GM12878 (cell line): ENCODE results near the gene GMIP. TPM values are rescaled to one million over a fixed set of nuclear protein-coding genes. Genes with fewer than 3 reads are reported as not detected.

Source experiments
- ATAC-seq: fragments of 200-7000 bp; cut with Tn5 transposase; 3 replicates; pipeline ENCODE4 v1.9.1; 2020; ENCODE audit warnings: mild to moderate bottlenecking, moderate library complexity
- Bru-seq: library from RNA; stranded (reverse); fragments of 400-500 nt; gene quantifications from one replicate; lab custom pipeline; 2021; lab: Mats Ljungman, UMichigan
- BruChase-seq, 2 experiments: library from RNA; stranded (reverse); fragments of 400-500 nt; gene quantifications; one replicate each; lab custom pipeline; 2021; lab: Mats Ljungman, UMichigan
- BruUV-seq: library from RNA; stranded (reverse); fragments of 400-500 nt; replicated peaks from 2 replicates; lab custom pipeline; 2021; lab: Mats Ljungman, UMichigan
- CTCF ChIA-PET: fragments of 300-600 bp; sonication (Branson Sonifier 250); formaldehyde crosslinking; extraction: SDS; loops from one replicate; lab custom pipeline; 2021; ENCODE audit warnings: inconsistent platforms; lab: Yijun Ruan, JAX
- POLR2A ChIA-PET: fragments of 350-600 bp; formaldehyde crosslinking; extraction: SDS; loops from one replicate; lab custom pipeline; 2021; ENCODE audit warnings: inconsistent platforms; lab: Charles Lee
- RAD21 ChIA-PET: fragments of 300-600 bp; sonication (Branson Sonifier 250); formaldehyde crosslinking; loops from one replicate; lab custom pipeline; 2023; ENCODE audit warnings: antibody characterized with exemption; ENCODE audit not compliant: unreplicated experiment; lab: Charles Lee
- SMC1A ChIA-PET: fragments of 300-600 bp; sonication (Branson Sonifier 250); formaldehyde crosslinking; loops from one replicate; lab custom pipeline; 2023; ENCODE audit not compliant: unreplicated experiment, uncharacterized antibody; lab: Charles Lee
- DNase-seq: peaks from one replicate; pipeline ENCODE4 v3.0.0-alpha.2; 2011; ENCODE audit warnings: low read depth, low spot score
- FAIRE-seq: peaks from 3 replicates; lab custom pipeline; 2011; peaks lifted over from hg19 to GRCh38; lab: Jason Lieb, UNC
- H2AFZ ChIP-seq: 2 replicates; pipeline ENCODE4 v1.6.0; 2011; ENCODE audit warnings: low read depth, low read length, control low read depth; ENCODE audit not compliant: control insufficient read depth
- H3K27ac ChIP-seq: 2 replicates; pipeline ENCODE4 v1.5.1; 2011; ENCODE audit warnings: control low read depth; ENCODE audit not compliant: control insufficient read depth, insufficient read depth
- H3K27me3 ChIP-seq, 2 experiments: replicated peaks in 1 of 2; 2 replicates each; pipeline versions ENCODE4 v1.6.0 to v1.6.1; 2011; ENCODE audit warnings: low read length in 1 of 2; ENCODE audit not compliant: control insufficient read depth in 2 of 2, insufficient read depth in 2 of 2
- H3K36me3 ChIP-seq, 2 experiments: 2 replicates each; pipeline ENCODE4 v1.5.1; 2011; ENCODE audit warnings: low read length in 1 of 2; ENCODE audit not compliant: control insufficient read depth in 2 of 2, insufficient read depth in 2 of 2
- H3K4me1 ChIP-seq: 2 replicates; pipeline ENCODE4 v1.6.1; 2011; ENCODE audit warnings: mild to moderate bottlenecking, low read length, moderate library complexity, mixed read lengths; ENCODE audit not compliant: control insufficient read depth, insufficient read depth
- H3K4me2 ChIP-seq: 2 replicates; pipeline ENCODE4 v1.6.0; 2011; ENCODE audit warnings: control low read depth; ENCODE audit not compliant: control insufficient read depth, insufficient read depth
- H3K4me3 ChIP-seq: fragments of 200-600 bp; sonication (generic); 2 replicates; pipeline ENCODE4 v1.5.1; 2016
- H3K79me2 ChIP-seq: 2 replicates; pipeline ENCODE4 v1.6.0; 2011; ENCODE audit warnings: low read length; ENCODE audit not compliant: control insufficient read depth, insufficient read depth
- H3K9ac ChIP-seq: 2 replicates; pipeline ENCODE4 v1.8.0; 2011; ENCODE audit warnings: low read length, control low read depth, mixed read lengths; ENCODE audit not compliant: control insufficient read depth, insufficient read depth
- H3K9me3 ChIP-seq: replicated peaks from 3 replicates; pipeline ENCODE4 v1.5.1; 2011; ENCODE audit warnings: mild to moderate bottlenecking, low read length; ENCODE audit not compliant: control insufficient read depth, insufficient read depth
- H4K20me1 ChIP-seq: 2 replicates; pipeline ENCODE4 v1.6.0; 2011; ENCODE audit not compliant: control insufficient read depth, insufficient read depth
- CTCF ChIP-seq, 3 experiments: IDR thresholded peaks in 2 of 3; conservative IDR thresholded peaks in 1 of 3; 2 replicates each; pipeline ENCODE4 v1.5.1; 2011; ENCODE audit warnings: low read depth in 3 of 3, low read length in 3 of 3, mild to moderate bottlenecking in 3 of 3, control low read depth in 2 of 3, moderate library complexity in 2 of 3, inconsistent platforms in 1 of 3, mixed read lengths in 1 of 3; ENCODE audit not compliant: control insufficient read depth in 2 of 3, insufficient read depth in 1 of 3; ENCODE audit errors: extremely low read depth in 1 of 3
- EGR1 ChIP-seq, 2 experiments: IDR thresholded peaks; 1 replicate in 1 of 2; 2 replicates in 1 of 2; pipeline ENCODE4 v1.6.1; 2011 to 2012; ENCODE audit warnings: low read depth in 2 of 2, low read length in 2 of 2, borderline replicate concordance in 1 of 2, mild to moderate bottlenecking in 1 of 2, moderate library complexity in 1 of 2
- IKZF1 ChIP-seq: fragments of 450-650 bp; conservative IDR thresholded peaks from 2 replicates; pipeline ENCODE4 v1.6.1; 2017; ENCODE audit warnings: antibody characterized with exemption, mild to moderate bottlenecking
- MEF2B ChIP-seq: fragments of 450-650 bp; IDR thresholded peaks from 2 replicates; pipeline ENCODE4 v1.6.1; 2018; ENCODE audit warnings: mild to moderate bottlenecking, moderate library complexity; ENCODE audit not compliant: partially characterized antibody, poor library complexity, severe bottlenecking
- RELA ChIP-seq: fragments of 450-650 bp; IDR thresholded peaks from 2 replicates; pipeline ENCODE4 v1.8.0; 2014; ENCODE audit warnings: borderline replicate concordance; ENCODE audit not compliant: partially characterized antibody
- TBL1XR1 ChIP-seq: IDR thresholded peaks from 2 replicates; pipeline ENCODE4 v1.6.1; 2012; ENCODE audit warnings: low read depth, low read length, improper control_type of control experiment
- WGBS: methylation state at CpG from one replicate; pipeline ENCODE4 v1.1.6; 2016; ENCODE audit warnings: low lambda C conversion rate; ENCODE audit not compliant: insufficient replicate concordance, insufficient coverage; ENCODE audit errors: missing lambda C conversion rate; 5-methylcytosine and 5-hydroxymethylcytosine counted together
- in situ Hi-C: fragments of 300-500 bp; cut with MboI; formaldehyde crosslinking; loops from 9 replicates; pipeline ENCODE4 v1.14.3; 2018; ENCODE audit warnings: mixed read lengths
- intact Hi-C: fragments of 100-400 bp; cut with micrococcal nuclease; formaldehyde crosslinking; loops from one replicate; pipeline ENCODE4 v1.14.2; 2022; ENCODE audit not compliant: unreplicated experiment
- long read RNA-seq, 2 experiments: library from polyadenylated mRNA; unstranded; transcript quantifications; one replicate each; pipeline ENCODE4 v2.0.0, GENCODE V29; 2019 to 2020
- polyA minus RNA-seq, 3 experiments: library from RNA; depleted of rRNA, polyadenylated mRNA; stranded (reverse); fragments of >200 nt; gene quantifications; 2 replicates each; pipeline ENCODE4 v1.2.3, GENCODE V29; 2011
- polyA plus RNA-seq, 11 experiments: library from polyadenylated mRNA; depleted of rRNA in 4 of 11; unstranded in 6 of 11; stranded (reverse) in 5 of 11; fragments of >200 nt; fragmentation: Nextera tagmentation in 4 of 11; fragmentation: Illumina TruSeq in 1 of 11; extraction: Ambion mirVana in 4 of 11; extraction: Trizol in 1 of 11; gene quantifications; 1 replicate in 1 of 11; 2 replicates in 10 of 11; pipeline versions ENCODE4 v1.2.1 to v1.2.3, GENCODE V29; 2011 to 2016; ENCODE audit warnings: inconsistent platforms in 2 of 11, missing spikeins in 2 of 11, low read depth in 1 of 11
- total RNA-seq, 4 experiments: library from RNA; depleted of rRNA in 3 of 4; stranded (reverse); fragments of >200 nt in 3 of 4; fragmentation: Illumina TruSeq in 1 of 4; extraction: Trizol in 1 of 4; gene quantifications; 2 replicates each; pipeline versions ENCODE4 v1.2.1 to v1.2.3, GENCODE V29; 2013 to 2021
- TF ChIP-seq, protein P1 (sequence below): IDR thresholded peaks from 2 replicates; pipeline ENCODE4 v1.6.1; 2012; ENCODE audit warnings: low read depth, low read length, improper control_type of control experiment
- TF ChIP-seq, protein P2 (sequence below): IDR thresholded peaks from 2 replicates; pipeline ENCODE4 v1.6.1; 2011; ENCODE audit warnings: borderline replicate concordance, low read depth, mild to moderate bottlenecking, moderate library complexity, low read length; ENCODE audit not compliant: insufficient read depth, poor library complexity, severe bottlenecking

The GMIP gene
- total RNA-seq (2013; cell fraction: nucleolus; rRNA removed): 61.6 and 65.3 TPM in 2 replicates
- total RNA-seq (2014; rRNA removed) (35.1 and 39.6 TPM in 2 replicates), total RNA-seq (2014; rRNA removed; fragmentation: Illumina TruSeq; extraction: Trizol) (10.9 and 11.9 TPM in 2 replicates), total RNA-seq (2021) (58.4 and 63.5 TPM in 2 replicates), polyA plus RNA-seq (2011; rRNA removed) (6.0 and 10.0 TPM in 2 replicates), polyA plus RNA-seq (2014; fragmentation: Illumina TruSeq; extraction: Trizol) (16.3 and 20.0 TPM in 2 replicates), polyA plus RNA-seq (2014; fragmentation: Nextera tagmentation; extraction: Ambion mirVana) (1 to 10 TPM; 1.5 to 2.8 TPM), polyA plus RNA-seq (2014; rRNA removed) (32.9 and 39.9 TPM in 2 replicates), polyA plus RNA-seq (2016; fragmentation: Nextera tagmentation; extraction: Ambion mirVana) (10 to 100 TPM; 24.7 to 30.9 TPM), polyA minus RNA-seq (2011; rRNA and poly(A)+ RNA removed) (17.5 and 19.3 TPM in 2 replicates), Bru-seq, nascent RNA (percentile 83 among the genes with signal in this experiment), BruChase-seq, experiment 1, labeled RNA remaining after a 6-hour chase (percentile 89 among the genes with signal in this experiment), BruChase-seq, experiment 2, labeled RNA remaining after a 2-hour chase (percentile 80 among the genes with signal in this experiment)
- polyA plus RNA-seq (2011; ENCODE audit: low read depth): 16.4 TPM
- 14.1 and 15.4 TPM in 2 replicates for polyA plus RNA-seq (2011; cell fraction: cytosol; rRNA removed)
- 72.6 and 88.7 TPM in 2 replicates for polyA plus RNA-seq (2011; cell fraction: nucleus; rRNA removed)
- 43.1 and 45.9 TPM in 2 replicates for polyA plus RNA-seq (2012)
- polyA minus RNA-seq (2011; cell fraction: cytosol; rRNA and poly(A)+ RNA removed): 14.8 and 15.9 TPM in 2 replicates
- 14.1 and 26.4 TPM in 2 replicates for polyA minus RNA-seq (2011; cell fraction: nucleus; rRNA and poly(A)+ RNA removed)
- long read RNA-seq, experiment 1, partial matches to known transcripts: 1 of 7 reads
- long read RNA-seq, experiment 1, other reads (novel, unspliced or antisense): 5 of 7 reads
- long read RNA-seq, experiment 2, partial matches to known transcripts: 1 of 2 reads
- long read RNA-seq, experiment 2, other reads (novel, unspliced or antisense): 1 of 2 reads

DNA sequence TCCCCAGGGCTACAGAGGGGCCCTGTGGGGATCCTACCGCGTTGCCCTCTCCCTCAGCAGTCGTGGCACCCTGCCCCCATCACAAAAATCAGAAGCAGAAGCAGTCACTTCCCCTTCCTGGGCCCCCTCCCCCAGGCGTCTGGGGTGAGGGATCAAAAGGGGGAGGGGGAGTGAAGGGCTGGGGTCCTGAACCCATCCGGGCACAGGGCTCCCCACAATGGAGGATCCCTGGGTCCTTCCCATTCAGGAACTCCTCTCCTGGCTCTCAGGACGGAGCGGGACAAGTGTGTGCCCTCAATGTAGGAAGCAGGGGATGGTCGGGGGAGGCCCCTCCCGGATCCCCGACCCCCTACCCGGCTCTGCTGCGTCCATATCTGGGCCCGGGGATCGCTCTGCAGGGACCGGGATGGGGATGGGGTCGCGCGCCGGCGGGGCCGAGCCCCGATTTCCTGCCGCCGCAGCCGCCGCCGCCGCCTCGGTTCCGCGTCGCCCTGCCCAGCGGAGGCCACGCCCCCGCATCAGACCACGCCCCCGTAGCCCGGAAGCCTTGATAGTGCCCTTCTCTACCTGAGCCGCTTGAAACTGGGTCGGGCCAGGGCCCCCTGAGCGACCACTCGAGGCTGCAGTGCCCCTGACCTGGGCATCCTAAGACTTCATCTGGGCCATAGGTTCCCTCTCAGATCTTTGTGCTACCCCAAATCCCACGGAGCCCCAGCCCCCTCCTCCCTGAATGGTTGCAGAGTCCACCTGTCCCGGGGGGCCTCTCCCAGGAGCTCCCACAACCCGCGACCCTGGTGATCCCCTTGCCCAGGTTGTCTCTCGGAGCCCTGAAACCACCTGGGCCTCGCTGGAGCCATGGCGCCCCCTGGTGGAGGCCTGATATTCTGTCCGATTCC is at the start of gene GMIP:
TSS of gene GMIP (minus strand) at position 500 of the 896 bp plus-strand sequence. CDS start at position 372, 128 bp downstream.
- no peaks in the 10 kb centered on the region; the same call in 1 of the 2 replicates for H4K20me1 ChIP-seq
- SMC1A ChIA-PET: interaction anchor here (0.8 to 2.7 kb wide), 5 partner anchors 17 to 111 kb away, joined by 3 to 21 read pairs (median 3); no protein-coding TSS in a partner anchor
- TF ChIP-seq CTCF (IDR thresholded peaks at IDR 0.05 in 2 of 3, conservative IDR thresholded peaks at IDR 0.05 in 1 of 3; ENCODE audit: control insufficient read depth in 2 of 3, extremely low read depth in 1 of 3, insufficient read depth in 1 of 3, low read depth in 3 of 3, low read length in 3 of 3) (peak; percentile 78 to 90 (median 81)), MEF2B (peak; percentile 59), IKZF1 (peak; percentile 64; the same call in 1 of the 2 replicates), EGR1 (IDR thresholded peaks at IDR 0.05; ENCODE audit: borderline replicate concordance in 1 of 2, low read depth in 2 of 2, low read length in 2 of 2) (peak in 1 of 2 experiments; percentile 86; a peak in 2 of 3 replicates), TBL1XR1 (0 out of 2 replicates have a peak, but pooled peaks have one; percentile 24), RELA (peak; percentile 3)
- TF ChIP-seq, protein P1, sequence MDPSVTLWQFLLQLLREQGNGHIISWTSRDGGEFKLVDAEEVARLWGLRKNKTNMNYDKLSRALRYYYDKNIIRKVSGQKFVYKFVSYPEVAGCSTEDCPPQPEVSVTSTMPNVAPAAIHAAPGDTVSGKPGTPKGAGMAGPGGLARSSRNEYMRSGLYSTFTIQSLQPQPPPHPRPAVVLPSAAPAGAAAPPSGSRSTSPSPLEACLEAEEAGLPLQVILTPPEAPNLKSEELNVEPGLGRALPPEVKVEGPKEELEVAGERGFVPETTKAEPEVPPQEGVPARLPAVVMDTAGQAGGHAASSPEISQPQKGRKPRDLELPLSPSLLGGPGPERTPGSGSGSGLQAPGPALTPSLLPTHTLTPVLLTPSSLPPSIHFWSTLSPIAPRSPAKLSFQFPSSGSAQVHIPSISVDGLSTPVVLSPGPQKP: no peak; the same call in 1 of the 2 replicates
- TF ChIP-seq, protein P2, sequence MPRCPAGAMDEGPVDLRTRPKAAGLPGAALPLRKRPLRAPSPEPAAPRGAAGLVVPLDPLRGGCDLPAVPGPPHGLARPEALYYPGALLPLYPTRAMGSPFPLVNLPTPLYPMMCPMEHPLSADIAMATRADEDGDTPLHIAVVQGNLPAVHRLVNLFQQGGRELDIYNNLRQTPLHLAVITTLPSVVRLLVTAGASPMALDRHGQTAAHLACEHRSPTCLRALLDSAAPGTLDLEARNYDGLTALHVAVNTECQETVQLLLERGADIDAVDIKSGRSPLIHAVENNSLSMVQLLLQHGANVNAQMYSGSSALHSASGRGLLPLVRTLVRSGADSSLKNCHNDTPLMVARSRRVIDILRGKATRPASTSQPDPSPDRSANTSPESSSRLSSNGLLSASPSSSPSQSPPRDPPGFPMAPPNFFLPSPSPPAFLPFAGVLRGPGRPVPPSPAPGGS: no peak

More for the DNA sequence above, at the start of gene GMIP:
- Histone ChIP-seq H3K79me2 (peaks cover 19% of the 10 kb centered on the region), H3K27ac (peak within 1 kb of the TSS; percentile 99), H3K36me3 (peaks cover 16 to 34% of the 10 kb centered on the region in 2 experiments; a peak in 3 of 4 replicates), H3K9me3 (no peaks in the 10 kb centered on the region), H3K27me3 (no peaks in the 10 kb centered on the region), H3K4me1 (peaks cover 4% of the 10 kb centered on the region), H3K9ac (peak within 1 kb of the TSS; percentile 100), H3K4me2 (peak within 1 kb of the TSS; percentile 95), H3K4me3 (peak within 1 kb of the TSS; percentile 96), H2AFZ (peak within 1 kb of the TSS; percentile 62)
- RAD21 ChIA-PET: interaction anchor here (0.5 to 1.7 kb wide), 9 partner anchors 19 to 594 kb away, joined by 3 to 22 read pairs (median 4); partner anchors contain the start of gene ATP13A1
- peak; percentile 94 for ATAC-seq
- in situ Hi-C loops: loop anchor here (5.0 kb wide), 1 partner anchor 116 kb away; the partner anchor contains the start of gene YJEFN3
- 2% methylated on average over 49 of the region's 50 CpGs for WGBS
- DNase-seq: no peak
- intact Hi-C loops: loop anchor here (1.0 to 5.0 kb wide), 3 partner anchors 86 to 276 kb away; no protein-coding TSS in a partner anchor
- POLR2A ChIA-PET: interaction anchor here (0.6 to 1.2 kb wide), 3 partner anchors 18 to 52 kb away, joined by 3 to 10 read pairs (median 3); no protein-coding TSS in a partner anchor
- CTCF ChIA-PET: interaction anchor here (0.6 to 2.7 kb wide), 13 partner anchors 9 to 128 kb away, joined by 3 to 38 read pairs (median 4); partner anchors contain the start of genes NDUFA13 and TSSK6
- FAIRE-seq: peak; percentile 83
- no TSS peak for BruUV-seq
